Measurements from ENCODE around the gene NLK.

GRCh38 chr17:28100251-28100650 is 57.8 kb downstream of the NLK start:
- TF ChIP-seq CTCF (IDR thresholded peaks at IDR 0.05) (no peak), POLR2A (IDR thresholded peaks at IDR 0.05) (no peak)

Measured in tibial nerve (tissue), 3 donors.